ENCODE measurements around the gene KIAA0825. TPM values are rescaled to one million over a fixed set of nuclear protein-coding genes. Genes with fewer than 3 reads are reported as not detected.

The KIAA0825 gene
- total RNA-seq, 2 experiments from 2014 or later = 0.19 to 0.32 TPM

GRCh38 chr5:94524841-94525697, 93.3 kb downstream of the KIAA0825 start:
- Histone ChIP-seq H3K9me3 (ENCODE audit: low read length) (no peaks in the 10 kb centered on the region), H3K4me2 (ENCODE audit: low read length) (no peak overlapping the region), H3K9me2 (ENCODE audit: insufficient read depth, low read length) (no peaks in the 10 kb centered on the region), H3K4me3 (ENCODE audit: low read depth, low read length, poor library complexity, severe bottlenecking) (no peak overlapping the region), H4K20me1 (ENCODE audit: insufficient read depth, low read length) (no peaks in the 10 kb centered on the region), H3K79me2 (ENCODE audit: insufficient read depth, low read depth, low read length) (no peaks in the 10 kb centered on the region), H3K36me3 (ENCODE audit: insufficient read depth, low read length) (no peaks in the 10 kb centered on the region), H2AFZ (ENCODE audit: low read length) (no peak overlapping the region), H3K4me1 (ENCODE audit: insufficient read depth, low read length, poor library complexity, severe bottlenecking) (no peaks in the 10 kb centered on the region), H3K27ac (ENCODE audit: low read depth, low read length, poor library complexity, severe bottlenecking) (no peak overlapping the region)
- POLR2A ChIA-PET = interaction anchor here (0.5 to 1.3 kb wide), 3 partner anchors 59 to 171 kb away, joined by 3 to 7 read pairs (median 3); no protein-coding TSS in a partner anchor
- DNase-seq (ENCODE audit: low spot score) = peak; percentile 70
- BruUV-seq (replicated peaks) = no TSS peak
- TF ChIP-seq, protein P1, sequence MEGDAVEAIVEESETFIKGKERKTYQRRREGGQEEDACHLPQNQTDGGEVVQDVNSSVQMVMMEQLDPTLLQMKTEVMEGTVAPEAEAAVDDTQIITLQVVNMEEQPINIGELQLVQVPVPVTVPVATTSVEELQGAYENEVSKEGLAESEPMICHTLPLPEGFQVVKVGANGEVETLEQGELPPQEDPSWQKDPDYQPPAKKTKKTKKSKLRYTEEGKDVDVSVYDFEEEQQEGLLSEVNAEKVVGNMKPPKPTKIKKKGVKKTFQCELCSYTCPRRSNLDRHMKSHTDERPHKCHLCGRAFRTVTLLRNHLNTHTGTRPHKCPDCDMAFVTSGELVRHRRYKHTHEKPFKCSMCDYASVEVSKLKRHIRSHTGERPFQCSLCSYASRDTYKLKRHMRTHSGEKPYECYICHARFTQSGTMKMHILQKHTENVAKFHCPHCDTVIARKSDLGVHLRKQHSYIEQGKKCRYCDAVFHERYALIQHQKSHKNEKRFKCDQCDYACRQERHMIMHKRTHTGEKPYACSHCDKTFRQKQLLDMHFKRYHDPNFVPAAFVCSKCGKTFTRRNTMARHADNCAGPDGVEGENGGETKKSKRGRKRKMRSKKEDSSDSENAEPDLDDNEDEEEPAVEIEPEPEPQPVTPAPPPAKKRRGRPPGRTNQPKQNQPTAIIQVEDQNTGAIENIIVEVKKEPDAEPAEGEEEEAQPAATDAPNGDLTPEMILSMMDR (conservative IDR thresholded peaks at IDR 0.05; ENCODE audit: low read length) = peak; percentile 93
- TF ChIP-seq EZH2phosphoT487 (IDR thresholded peaks at IDR 0.05; ENCODE audit: borderline replicate concordance, low read depth, low read length) = no peak
- CTCF ChIA-PET (ENCODE audit: unreplicated experiment) = interaction anchor here (1.2 kb wide), 1 partner anchor 212 kb away, joined by 5 read pairs; no protein-coding TSS in a partner anchor
- intact Hi-C loops (cut with micrococcal nuclease; ENCODE audit: unreplicated experiment) = loop anchor here (1.0 kb wide), 2 partner anchors 213 to 325 kb away; no protein-coding TSS in a partner anchor

GRCh38 chr5:94523018-94523417, 95.4 kb downstream of the KIAA0825 start:
- no TSS peak for BruUV-seq (replicated peaks)
- H3K4me2 ChIP-seq (ENCODE audit: low read length) = no peak overlapping the region
- intact Hi-C loops (cut with micrococcal nuclease; ENCODE audit: unreplicated experiment) = no loop called here

More at GRCh38 chr5:94523018-94523417, 95.4 kb downstream of the KIAA0825 start:
- Histone ChIP-seq H2AFZ (ENCODE audit: low read length) (no peak overlapping the region), H3K36me3 (ENCODE audit: insufficient read depth, low read length) (no peaks in the 10 kb centered on the region), H3K9me2 (ENCODE audit: insufficient read depth, low read length) (no peaks in the 10 kb centered on the region), H3K4me3 (ENCODE audit: low read depth, low read length, poor library complexity, severe bottlenecking) (no peak overlapping the region), H3K79me2 (ENCODE audit: insufficient read depth, low read depth, low read length) (no peaks in the 10 kb centered on the region), H3K27ac (ENCODE audit: low read depth, low read length, poor library complexity, severe bottlenecking) (no peak overlapping the region), H3K9me3 (ENCODE audit: low read length) (no peaks in the 10 kb centered on the region), H4K20me1 (ENCODE audit: insufficient read depth, low read length) (no peaks in the 10 kb centered on the region), H3K4me1 (ENCODE audit: insufficient read depth, low read length, poor library complexity, severe bottlenecking) (no peaks in the 10 kb centered on the region)
- TF ChIP-seq, protein P1 (conservative IDR thresholded peaks at IDR 0.05; ENCODE audit: low read length) = no peak
- no peak for TF ChIP-seq EZH2phosphoT487 (IDR thresholded peaks at IDR 0.05; ENCODE audit: borderline replicate concordance, low read depth, low read length)
- ChIA-PET POLR2A (interaction anchor here (1.2 kb wide), 1 partner anchor 328 kb away, joined by 3 read pairs; no protein-coding TSS in a partner anchor), CTCF (ENCODE audit: unreplicated experiment) (no interaction called here)
- DNase-seq (ENCODE audit: low spot score) = no peak
